IPS-NIHi11 (cell line): Measurements from ENCODE around the gene CEP85.

Source experiments
- DNase-seq: peaks from one replicate; pipeline ENCODE4 v3.0.0; 2012; ENCODE audit warnings: mixed read lengths, low spot score

Gene CEP85

GRCh38 chr1:26317146-26317545 lies 83.1 kb downstream of the CEP85 start:
- no peak for DNase-seq

DNA sequence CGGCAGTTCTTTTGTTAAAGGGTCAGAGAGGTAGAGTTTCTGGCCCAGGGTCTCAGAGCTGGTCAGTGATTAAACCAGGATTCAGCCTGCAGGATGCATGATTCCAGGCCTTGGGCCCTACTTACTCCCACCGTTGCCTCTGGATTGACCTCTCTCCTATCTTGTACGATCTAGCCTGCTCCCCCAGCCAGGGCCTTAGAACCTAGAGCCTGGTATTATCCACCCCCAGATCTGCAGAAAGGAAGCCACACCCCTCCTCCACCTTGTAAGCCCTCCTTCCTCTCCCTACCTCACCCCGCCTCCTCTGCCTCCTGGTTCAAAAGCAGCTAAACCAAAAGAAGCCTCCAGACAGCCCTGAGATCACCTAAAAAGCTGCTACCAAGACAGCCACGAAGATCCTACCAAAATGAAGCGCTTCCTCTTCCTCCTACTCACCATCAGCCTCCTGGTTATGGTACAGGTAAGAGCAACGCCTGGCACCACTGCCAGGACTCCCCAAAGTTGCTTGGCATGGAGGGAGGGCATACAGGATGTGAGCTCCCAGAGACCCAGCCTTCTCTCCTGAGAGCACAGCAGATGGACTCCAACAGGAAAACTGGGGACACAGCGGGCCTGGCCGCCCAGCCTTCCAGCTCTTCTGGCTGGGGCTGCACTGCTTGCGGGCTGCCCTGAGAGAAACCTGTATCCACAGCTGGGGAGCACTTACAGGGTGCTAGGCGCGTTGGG lies 83.8 kb downstream of the CEP85 start, which contains the start of gene CD52:
TSS of gene CD52 (plus strand) at position 347 of the 726 bp plus-strand sequence. CDS start at position 407, 60 bp downstream.
- peak; percentile 68 for DNase-seq

DNA sequence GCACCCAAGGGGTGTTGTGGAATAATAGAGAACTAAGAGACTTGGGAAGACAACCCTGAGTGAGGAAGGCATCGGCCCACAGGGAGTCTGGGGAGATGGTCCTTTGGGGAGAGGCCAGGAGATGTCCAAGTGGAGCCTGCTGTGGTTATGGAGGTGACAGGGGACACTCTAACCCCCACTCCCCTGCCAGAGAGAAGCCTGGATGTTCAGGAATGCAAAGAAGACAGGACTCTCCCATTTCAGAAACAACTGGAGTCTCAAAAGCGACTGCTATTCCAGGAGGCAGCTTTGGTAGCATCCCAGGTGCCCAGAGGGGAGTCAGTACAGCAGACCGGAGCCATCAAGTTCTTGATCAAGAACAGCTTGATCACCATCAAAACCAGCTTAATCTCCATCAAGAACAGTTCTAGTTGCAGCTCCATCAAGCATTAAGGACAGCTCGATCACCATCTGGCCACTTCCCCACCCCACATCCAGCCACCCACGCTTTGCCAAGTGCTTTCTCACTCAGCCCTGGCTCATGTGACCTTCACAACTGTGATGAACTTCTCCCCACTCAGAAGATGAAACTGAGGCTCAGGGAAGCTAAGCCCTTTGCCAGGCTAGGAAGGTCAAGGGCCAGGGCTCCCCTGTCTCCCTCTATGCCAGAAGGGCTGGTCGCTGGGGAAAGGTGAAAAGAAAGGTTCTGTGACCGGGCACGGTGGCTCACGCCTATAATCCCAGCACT lies 84.5 kb downstream of the CEP85 start:
- no peak for DNase-seq

DNA sequence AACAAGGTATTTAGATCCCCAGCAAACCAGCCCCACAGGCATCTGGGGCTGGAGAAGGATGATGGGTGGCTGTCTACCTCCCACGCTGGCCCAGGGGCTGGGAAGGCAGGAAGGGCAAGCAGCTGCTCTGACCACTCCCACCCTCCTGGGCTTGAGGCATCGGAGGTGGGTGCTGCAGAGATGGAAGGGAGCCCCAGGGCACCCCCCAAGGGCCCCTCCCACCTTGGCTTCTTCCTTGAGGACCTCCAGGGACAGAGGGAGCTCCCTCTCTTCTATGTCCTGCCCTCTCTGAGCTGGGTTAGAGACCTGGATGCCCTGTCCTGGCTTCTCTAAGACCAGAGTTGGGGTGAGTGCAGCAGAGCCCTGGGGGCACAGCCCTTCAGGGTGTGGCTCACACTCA lies 86.9 kb downstream of the CEP85 start:
- DNase-seq = no peak

DNA sequence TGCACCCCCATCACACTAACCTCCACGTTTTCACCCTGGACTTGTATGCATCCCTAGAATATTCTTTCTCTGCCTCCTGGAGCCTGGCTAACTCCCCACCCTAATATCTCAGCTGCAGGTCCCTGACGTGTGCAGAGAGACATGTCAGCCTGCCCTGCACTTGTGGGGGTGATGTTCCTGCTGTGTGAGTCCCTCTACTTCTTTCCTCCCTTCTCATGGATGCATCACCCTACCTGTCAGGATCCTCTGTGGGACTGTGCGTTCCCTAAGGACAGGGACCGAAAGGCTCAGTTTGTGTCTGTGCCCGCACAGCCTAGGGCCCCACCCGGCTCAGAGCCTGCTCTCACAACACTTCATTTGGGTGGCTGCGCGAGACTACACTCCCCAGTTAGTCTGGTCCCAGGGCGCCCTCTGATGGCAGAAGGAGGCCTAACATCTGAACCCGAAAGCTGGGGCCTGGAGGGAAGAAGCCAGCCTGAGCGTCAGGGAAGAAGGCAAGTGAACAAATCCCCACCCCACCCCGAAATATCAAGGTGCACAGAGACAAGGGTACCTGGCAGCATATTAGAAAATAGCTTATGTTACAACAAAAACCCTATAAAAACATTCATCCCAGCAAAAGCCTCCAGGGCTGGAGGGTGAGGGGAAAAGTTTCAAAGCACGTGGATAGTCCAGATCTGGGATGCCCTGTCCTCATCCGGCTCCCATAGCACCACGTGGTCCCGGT lies 87.5 kb downstream of the CEP85 start:
- peak; percentile 90 for DNase-seq

GRCh38 chr1:26322042-26322331 lies 88.0 kb downstream of the CEP85 start:
- DNase-seq = no peak

GRCh38 chr1:26323382-26323781 lies 89.4 kb downstream of the CEP85 start:
- no peak for DNase-seq

- no peak for DNase-seq
Observed at GRCh38 chr1:26324550-26324949, 90.5 kb downstream of the CEP85 start.

- no peak for DNase-seq
Observed at GRCh38 chr1:26327956-26328362, 94.0 kb downstream of the CEP85 start.
